Measurements from ENCODE around the gene PSMG3. TPM values are rescaled to one million over a fixed set of nuclear protein-coding genes. Genes with fewer than 3 reads are reported as not detected.

PSMG3 gene
- total RNA-seq, result 26.9 and 32.8 TPM in 2 replicates

GRCh38 chr7:1569833-1570632 is at the start of gene PSMG3:
Gene PSMG3, minus strand, starts transcription at chr7:1570032. Its CDS starts 693 bp downstream, at chr7:1569339.

GRCh38 chr7:1555813-1556543 is 13.9 kb downstream of the PSMG3 start, which contains the start of gene TMEM184A:
Gene TMEM184A, minus strand, starts transcription at chr7:1556205. Its CDS starts 721 bp downstream, at chr7:1555484.

Other genes with a start within 250 kb of the PSMG3 start
- 14.0 and 15.3 TPM in 2 replicates for gene MICALL2, start 110.6 kb downstream of the PSMG3 start, total RNA-seq
- 29.2 TPM in 2 replicates for gene INTS1, start 65.6 kb downstream of the PSMG3 start, total RNA-seq
- gene MAFK, start 39.3 kb downstream of the PSMG3 start, total RNA-seq, result 20.8 and 34.4 TPM in 2 replicates
- 0.65 TPM in 1 of 2 replicates, not detected in the other for gene TMEM184A, start 13.8 kb downstream of the PSMG3 start, total RNA-seq
- 0.15 and 3.9 TPM in 2 replicates for gene ELFN1, start 100.2 kb upstream of the PSMG3 start, total RNA-seq

All from epithelial cell of umbilical artery (primary cell).